ENCODE measurements around the gene GNAI3.

The GNAI3 gene

GRCh38 chr1:109613361-109614147, 65.1 kb downstream of the GNAI3 start:
- Histone ChIP-seq H3K4me2 (ENCODE audit: low read depth, low read length, poor library complexity, severe bottlenecking) (no peak overlapping the region), H3K79me2 (ENCODE audit: insufficient read depth, low read length) (no peaks in the 10 kb centered on the region), H3K27ac (ENCODE audit: low read depth, low read length) (no peak overlapping the region), H3K9me2 (replicated peaks; ENCODE audit: insufficient read depth, low read length) (no peaks in the 10 kb centered on the region), H3K36me3 (ENCODE audit: low read length) (no peaks in the 10 kb centered on the region), H3K4me3 (ENCODE audit: insufficient read depth, low read length, poor library complexity, severe bottlenecking) (no peak overlapping the region), H4K20me1 (ENCODE audit: low read depth, low read length) (no peaks in the 10 kb centered on the region), H3K9ac (ENCODE audit: low read length) (no peak overlapping the region), H3K9me3 (ENCODE audit: insufficient read depth, low read length) (no peaks in the 10 kb centered on the region), H3K27me3 (ENCODE audit: low read length) (no peaks in the 10 kb centered on the region), H2AFZ (ENCODE audit: low read depth, low read length, severe bottlenecking) (no peak overlapping the region), H3F3A (ENCODE audit: insufficient read depth) (peaks cover 9% of the 10 kb centered on the region; the same call in 1 of the 2 replicates)
- no peak for TF ChIP-seq EZH2phosphoT487 (conservative IDR thresholded peaks at IDR 0.05; ENCODE audit: low read length)
- TF ChIP-seq CTCF (IDR thresholded peaks at IDR 0.05; ENCODE audit: insufficient read depth, low read length, poor library complexity, severe bottlenecking), result no peak

GRCh38 chr1:109615879-109616278, 67.5 kb downstream of the GNAI3 start:
- H3K4me2 ChIP-seq (ENCODE audit: low read depth, low read length, poor library complexity, severe bottlenecking), result no peak overlapping the region
- peaks cover 9% of the 10 kb centered on the region; the same call in 1 of the 2 replicates for H3K79me2 ChIP-seq (ENCODE audit: insufficient read depth, low read length)
- H2AFZ ChIP-seq (ENCODE audit: low read depth, low read length, severe bottlenecking), result no peak overlapping the region

GRCh38 chr1:109616391-109616790, 68.0 kb downstream of the GNAI3 start:
- no peak overlapping the region for H3K9ac ChIP-seq (ENCODE audit: low read length)
- no peak overlapping the region for H3K4me3 ChIP-seq (ENCODE audit: insufficient read depth, low read length, poor library complexity, severe bottlenecking)
- TF ChIP-seq CTCF (IDR thresholded peaks at IDR 0.05; ENCODE audit: insufficient read depth, low read length, poor library complexity, severe bottlenecking) (no peak), EZH2phosphoT487 (conservative IDR thresholded peaks at IDR 0.05; ENCODE audit: low read length) (no peak)
- no peaks in the 10 kb centered on the region for H3K9me2 ChIP-seq (replicated peaks; ENCODE audit: insufficient read depth, low read length)
- no peak overlapping the region for H2AFZ ChIP-seq (ENCODE audit: low read depth, low read length, severe bottlenecking)
- H3K27me3 ChIP-seq (ENCODE audit: low read length), result no peaks in the 10 kb centered on the region
- H3K27ac ChIP-seq (ENCODE audit: low read depth, low read length), result no peak overlapping the region
- H3K9me3 ChIP-seq (ENCODE audit: insufficient read depth, low read length), result no peaks in the 10 kb centered on the region
- no peak overlapping the region for H3K4me2 ChIP-seq (ENCODE audit: low read depth, low read length, poor library complexity, severe bottlenecking)
- no peaks in the 10 kb centered on the region for H4K20me1 ChIP-seq (ENCODE audit: low read depth, low read length)
- no peaks in the 10 kb centered on the region for H3K36me3 ChIP-seq (ENCODE audit: low read length)
- H3F3A ChIP-seq (ENCODE audit: insufficient read depth), result peaks cover 17% of the 10 kb centered on the region
- H3K79me2 ChIP-seq (ENCODE audit: insufficient read depth, low read length), result peaks cover 9% of the 10 kb centered on the region; the same call in 1 of the 2 replicates

More at GRCh38 chr1:109615879-109616278, 67.5 kb downstream of the GNAI3 start:
- no peaks in the 10 kb centered on the region for H4K20me1 ChIP-seq (ENCODE audit: low read depth, low read length)
- no peak overlapping the region for H3K27ac ChIP-seq (ENCODE audit: low read depth, low read length)
- no peaks in the 10 kb centered on the region for H3K9me3 ChIP-seq (ENCODE audit: insufficient read depth, low read length)
- H3K9me2 ChIP-seq (replicated peaks; ENCODE audit: insufficient read depth, low read length), result no peaks in the 10 kb centered on the region
- peaks cover 17% of the 10 kb centered on the region for H3F3A ChIP-seq (ENCODE audit: insufficient read depth)
- H3K4me3 ChIP-seq (ENCODE audit: insufficient read depth, low read length, poor library complexity, severe bottlenecking), result no peak overlapping the region
- H3K36me3 ChIP-seq (ENCODE audit: low read length), result no peaks in the 10 kb centered on the region
- no peaks in the 10 kb centered on the region for H3K27me3 ChIP-seq (ENCODE audit: low read length)
- no peak overlapping the region for H3K9ac ChIP-seq (ENCODE audit: low read length)
- TF ChIP-seq EZH2phosphoT487 (conservative IDR thresholded peaks at IDR 0.05; ENCODE audit: low read length), result no peak
- no peak for TF ChIP-seq CTCF (IDR thresholded peaks at IDR 0.05; ENCODE audit: insufficient read depth, low read length, poor library complexity, severe bottlenecking)

Data from SU-DHL-6 (cell line).